Lung (tissue), 12 donors: ENCODE measurements around the gene SPEM1. TPM values are rescaled to one million over a fixed set of nuclear protein-coding genes. Genes with fewer than 3 reads are reported as not detected.

Experiments
- ATAC-seq: fragments of 200-7000 bp; cut with Tn5 transposase; one replicate; pipeline ENCODE4 v1.9.1; 2020; ENCODE audit warnings: moderate number of reproducible peaks; ENCODE audit not compliant: insufficient read depth, low FRiP score
- DNase-seq, 3 donors: peaks; one replicate each; pipeline ENCODE4 v3.0.0-alpha.2; 2013 to 2017
- H3K27ac ChIP-seq, 2 donors: one replicate each; pipeline ENCODE4 v1.5.1; 2013; ENCODE audit warnings: mild to moderate bottlenecking in 2 of 2, moderate library complexity in 2 of 2, control low read depth in 1 of 2, inconsistent platforms in 1 of 2, low read depth in 1 of 2, low read length in 1 of 2
- H3K27me3 ChIP-seq, 3 donors: one replicate each; pipeline ENCODE4 v1.5.1; 2013; ENCODE audit warnings: low read length in 2 of 3; ENCODE audit not compliant: control insufficient read depth in 3 of 3, insufficient read depth in 3 of 3
- H3K36me3 ChIP-seq, 4 donors: one replicate each; pipeline ENCODE4 v1.5.1; 2013; ENCODE audit warnings: low read length in 4 of 4, mild to moderate bottlenecking in 1 of 4, moderate library complexity in 1 of 4; ENCODE audit not compliant: control insufficient read depth in 4 of 4, insufficient read depth in 4 of 4
- H3K4me1 ChIP-seq, 5 donors: one replicate each; pipeline ENCODE4 v1.5.1; 2013; ENCODE audit warnings: low read length in 5 of 5, mild to moderate bottlenecking in 2 of 5, moderate library complexity in 1 of 5; ENCODE audit not compliant: control insufficient read depth in 5 of 5, insufficient read depth in 5 of 5
- H3K4me3 ChIP-seq: one replicate; pipeline ENCODE4 v1.5.1; 2013; ENCODE audit warnings: mild to moderate bottlenecking, control low read depth, moderate library complexity
- H3K9ac ChIP-seq, 2 donors: one replicate each; pipeline ENCODE4 v1.5.1; 2013; ENCODE audit warnings: low read length in 2 of 2, control low read depth in 1 of 2; ENCODE audit not compliant: insufficient read depth in 1 of 2
- H3K9me3 ChIP-seq, 4 donors: one replicate each; pipeline ENCODE4 v1.5.1; 2013; ENCODE audit warnings: low read length in 3 of 4, mild to moderate bottlenecking in 1 of 4, moderate library complexity in 1 of 4; ENCODE audit not compliant: control insufficient read depth in 4 of 4, insufficient read depth in 3 of 4
- CTCF ChIP-seq: IDR thresholded peaks from 2 replicates; pipeline ENCODE4 v1.5.1; 2012; ENCODE audit warnings: mild to moderate bottlenecking; ENCODE audit errors: control extremely low read depth, extremely low read depth
- WGBS, 2 donors: extraction: QIAGEN DNeasy Blood & Tissue Kit; methylation state at CpG; one replicate each; pipeline ENCODE4 v1.1.7; 2013; 5-methylcytosine and 5-hydroxymethylcytosine counted together
- polyA plus RNA-seq, 2 donors: library from polyadenylated mRNA; stranded (reverse); fragments of 200-250 nt; gene quantifications; one replicate each; pipeline ENCODE4 v1.2.1, GENCODE V29; 2013
- total RNA-seq, 2 donors: library from RNA; depleted of rRNA in 1 of 2; stranded (reverse); fragments of >200 nt in 1 of 2; gene quantifications; one replicate each; pipeline ENCODE4 v1.2.1, GENCODE V29; 2014 to 2021
- donor health status: control.
- donor health status: control.
- donor health status: Bipolar disorder and iron deficiency.
- donor health status: healthy.
- donor health status: DM: yes; HTN: yes; CAD: no.

The SPEM1 gene
- total and polyA plus RNA-seq, 4 donors = not detected

GRCh38 chr17:7384489-7385081 is 35.5 kb upstream of the SPEM1 start:
- no peak for DNase-seq
- TF ChIP-seq CTCF = no peak
- peaks cover 0 to 30% (median 15%) of the 10 kb centered on the region in 5 donors for H3K4me1 ChIP-seq
- no peak overlapping the region for H3K9ac ChIP-seq
- peaks cover 0 to 18% (median 7%) of the 10 kb centered on the region in 4 donors for H3K36me3 ChIP-seq
- H3K27ac ChIP-seq = peak overlapping the region in 1 of 2 donors; percentile 35
- 51 to 55% methylated on average over 23 of the region's 23 CpGs for WGBS, 2 donors
- H3K27me3 ChIP-seq = peaks cover 0 to 9% (median 0%) of the 10 kb centered on the region in 3 donors
- no peaks in the 10 kb centered on the region for H3K9me3 ChIP-seq
- no peak overlapping the region for H3K4me3 ChIP-seq
- ATAC-seq = no peak

DNA sequence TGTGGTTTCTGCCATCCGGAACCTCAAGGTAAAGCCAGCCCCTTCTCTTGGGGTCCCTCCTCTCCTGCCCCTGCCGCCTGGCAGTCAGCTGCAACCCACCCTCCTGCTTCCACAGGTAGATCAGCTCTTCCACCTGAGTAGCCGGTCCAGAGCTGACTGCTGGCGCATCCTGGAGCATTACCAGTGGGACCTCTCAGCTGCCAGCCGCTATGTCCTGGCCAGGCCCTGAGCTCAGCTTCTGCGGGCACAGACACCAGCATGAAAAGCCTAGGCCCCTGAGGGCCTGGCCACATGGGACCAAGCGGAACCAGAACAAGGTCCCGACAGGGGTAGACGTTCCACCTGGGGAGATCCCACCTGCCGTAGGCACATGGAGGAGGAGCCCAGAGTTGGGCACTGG is 31.3 kb upstream of the SPEM1 start:
- no peaks in the 10 kb centered on the region for H3K27me3 ChIP-seq
- ATAC-seq (no peak), DNase-seq (no peak)
- TF ChIP-seq CTCF = no peak
- H3K36me3 ChIP-seq = peaks cover 0 to 37% (median 19%) of the 10 kb centered on the region in 4 donors
- H3K4me3 ChIP-seq = no peak overlapping the region
- WGBS, 2 donors = 96% methylated on average over 9 to 10 of the region's 10 CpGs
- H3K4me1 ChIP-seq = peaks cover 0 to 16% (median 4%) of the 10 kb centered on the region in 5 donors
- no peak overlapping the region for H3K27ac ChIP-seq
- no peak overlapping the region for H3K9ac ChIP-seq
- H3K9me3 ChIP-seq = peaks cover 0 to 4% (median 0%) of the 10 kb centered on the region in 4 donors

DNA sequence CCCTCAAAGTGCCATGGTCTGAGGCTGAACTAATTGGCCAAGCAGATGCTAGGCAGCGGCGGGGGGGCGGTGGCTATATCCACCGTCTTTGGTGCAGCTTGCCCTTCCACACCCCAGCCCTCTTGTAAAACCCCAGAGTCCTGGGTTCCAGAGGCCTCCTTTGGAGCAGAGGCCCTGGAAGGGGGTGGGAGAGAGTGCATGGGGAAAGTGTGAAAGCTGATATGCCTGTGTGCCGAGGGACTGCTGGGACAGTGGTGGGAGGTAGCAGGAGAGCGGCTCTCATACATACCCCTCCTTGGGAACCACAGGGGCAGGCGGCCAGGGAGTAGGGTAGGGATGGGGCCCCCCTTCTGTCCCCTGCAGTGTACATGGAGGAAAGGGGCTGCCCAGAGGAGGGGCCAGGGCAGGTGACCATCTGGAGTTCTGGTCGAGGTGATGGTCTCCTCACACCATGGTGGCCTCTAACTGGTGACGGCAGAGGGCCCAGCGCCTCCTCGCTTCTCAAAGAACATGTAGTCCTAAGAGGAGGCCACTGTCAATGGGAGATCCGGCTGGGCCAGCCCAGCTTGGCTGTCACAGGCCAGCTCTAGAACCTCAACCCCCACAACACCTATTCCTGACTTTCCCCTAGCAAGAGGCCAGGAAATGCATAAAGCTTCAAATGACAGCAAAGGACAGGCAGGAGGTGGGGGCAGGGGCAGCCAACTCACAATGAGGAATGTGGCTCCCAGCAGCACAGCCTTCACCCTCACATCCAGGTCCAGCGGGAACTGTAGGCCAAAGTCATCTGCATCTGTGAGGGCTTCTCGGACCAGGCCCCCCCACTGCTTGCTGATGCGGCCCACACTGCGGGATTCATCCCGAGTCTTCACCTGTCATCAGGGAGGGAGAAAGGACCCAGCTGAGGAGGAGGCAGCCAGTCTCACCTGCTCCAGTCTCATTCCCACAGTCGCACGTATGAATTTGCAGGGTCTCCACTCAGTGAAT is 29.9 kb upstream of the SPEM1 start:
- H3K27me3 ChIP-seq = no peaks in the 10 kb centered on the region
- peaks cover 0 to 34% (median 19%) of the 10 kb centered on the region in 4 donors for H3K36me3 ChIP-seq
- H3K9me3 ChIP-seq = peaks cover 0 to 4% (median 0%) of the 10 kb centered on the region in 4 donors
- no peak overlapping the region for H3K4me3 ChIP-seq
- DNase-seq (no peak), ATAC-seq (no peak)
- no peak for TF ChIP-seq CTCF
- H3K4me1 ChIP-seq = peaks cover 0 to 13% (median 3%) of the 10 kb centered on the region in 5 donors
- H3K27ac ChIP-seq = no peak overlapping the region
- H3K9ac ChIP-seq = no peak overlapping the region
- WGBS, 2 donors = 91% methylated on average over 19 of the region's 19 CpGs
